ENCODE results near the gene PRMT7. TPM values are rescaled to one million over a fixed set of nuclear protein-coding genes. Genes with fewer than 3 reads are reported as not detected.
"Not testable (repeated sequence)": the region's sequence is repeated elsewhere in the genome, so short reads cannot be mapped to it uniquely, and the experiment has no call there.

Gene PRMT7
- total RNA-seq, 1 donor from 2014 or later = 30.9 TPM

- ATAC-seq = no peak
- intact Hi-C loops (cut with micrococcal nuclease) = no loop called here
- no peak for DNase-seq
These were observed 28.8 kb upstream of the PRMT7 start for GRCh38 chr16:68282064-68282452.

GRCh38 chr16:68283346-68283745 lies 27.5 kb upstream of the PRMT7 start:
- intact Hi-C loops (cut with micrococcal nuclease) = no loop called here
- DNase-seq (no peak), ATAC-seq (no peak)

- DNase-seq = peak; percentile 47
- ATAC-seq = peak; percentile 80
- intact Hi-C loops (cut with micrococcal nuclease) = no loop called here
These were observed 26.8 kb upstream of the PRMT7 start for GRCh38 chr16:68283801-68284598.

GRCh38 chr16:68284847-68285246 lies 26.0 kb upstream of the PRMT7 start:
- intact Hi-C loops (cut with micrococcal nuclease) = no loop called here
- DNase-seq = no peak

GRCh38 chr16:68285683-68286082 lies 25.1 kb upstream of the PRMT7 start:
- no peak for ATAC-seq

More at GRCh38 chr16:68284847-68285246, 26.0 kb upstream of the PRMT7 start:
- no peak for ATAC-seq

GRCh38 chr16:68286153-68287074 lies 24.4 kb upstream of the PRMT7 start:
- ATAC-seq = no peak
- DNase-seq = no peak
- intact Hi-C loops (cut with micrococcal nuclease) = no loop called here

More at GRCh38 chr16:68285683-68286082, 25.1 kb upstream of the PRMT7 start:
- no peak for DNase-seq
- intact Hi-C loops (cut with micrococcal nuclease) = no loop called here

- intact Hi-C loops (cut with micrococcal nuclease) = no loop called here
- DNase-seq (peak; percentile 82), ATAC-seq (peak; percentile 73)
These were observed 23.3 kb upstream of the PRMT7 start for GRCh38 chr16:68287276-68288251.

GRCh38 chr16:68288252-68288650 lies 22.6 kb upstream of the PRMT7 start:
- ATAC-seq = peak; percentile 1
- intact Hi-C loops (cut with micrococcal nuclease) = no loop called here
- no peak for DNase-seq

GRCh38 chr16:68288796-68289195 lies 22.0 kb upstream of the PRMT7 start:
- DNase-seq; intact Hi-C loops (cut with micrococcal nuclease); ATAC-seq: not testable (repeated sequence)

GRCh38 chr16:68289202-68289601 lies 21.6 kb upstream of the PRMT7 start:
- intact Hi-C loops (cut with micrococcal nuclease) = no loop called here
- DNase-seq (no peak), ATAC-seq (no peak)

- ATAC-seq (no peak), DNase-seq (no peak)
- intact Hi-C loops (cut with micrococcal nuclease) = no loop called here
These were observed 21.0 kb upstream of the PRMT7 start for GRCh38 chr16:68289621-68290329.

- no peak for ATAC-seq
- DNase-seq = no peak
- intact Hi-C loops (cut with micrococcal nuclease) = no loop called here
These were observed 20.4 kb upstream of the PRMT7 start for GRCh38 chr16:68290450-68290849.

GRCh38 chr16:68291227-68291626 lies 19.6 kb upstream of the PRMT7 start:
- intact Hi-C loops (cut with micrococcal nuclease) = no loop called here
- DNase-seq = no peak
- ATAC-seq = no peak

GRCh38 chr16:68292425-68292824 lies 18.4 kb upstream of the PRMT7 start:
- intact Hi-C loops (cut with micrococcal nuclease) = no loop called here
- no peak for DNase-seq
- no peak for ATAC-seq

- ATAC-seq = peak; percentile 66
- DNase-seq = peak; percentile 75
These were observed 14.5 kb upstream of the PRMT7 start for GRCh38 chr16:68296291-68296690.

GRCh38 chr16:68296693-68297092 lies 14.1 kb upstream of the PRMT7 start:
- no peak for ATAC-seq
- intact Hi-C loops (cut with micrococcal nuclease) = no loop called here
- no peak for DNase-seq

More at GRCh38 chr16:68296291-68296690, 14.5 kb upstream of the PRMT7 start:
- intact Hi-C loops (cut with micrococcal nuclease) = no loop called here

- intact Hi-C loops (cut with micrococcal nuclease) = no loop called here
- DNase-seq (no peak), ATAC-seq (no peak)
These were observed 12.9 kb upstream of the PRMT7 start for GRCh38 chr16:68297908-68298307.

GRCh38 chr16:68298312-68298711 lies 12.5 kb upstream of the PRMT7 start:
- DNase-seq (no peak), ATAC-seq (peak; percentile 1)
- intact Hi-C loops (cut with micrococcal nuclease) = no loop called here

Data from left ventricle myocardium superior (tissue), 1 donor.